Lower leg skin (tissue), 3 donors: ENCODE results near the gene MDH1.

Source experiments
- POLR2A ChIP-seq, 2 donors: fragments of 450-650 bp; IDR thresholded peaks; one replicate each; pipeline ENCODE4 v1.6.1; 2016 to 2017; ENCODE audit warnings: antibody characterized with exemption in 2 of 2, mild to moderate bottlenecking in 1 of 2, moderate library complexity in 1 of 2
- TF ChIP-seq, protein P1 (sequence below), 3 donors: fragments of 450-650 bp; IDR thresholded peaks; one replicate each; pipeline ENCODE4 v1.5.1; 2016; ENCODE audit warnings: antibody characterized with exemption in 3 of 3, mild to moderate bottlenecking in 3 of 3, moderate library complexity in 2 of 3

DNA sequence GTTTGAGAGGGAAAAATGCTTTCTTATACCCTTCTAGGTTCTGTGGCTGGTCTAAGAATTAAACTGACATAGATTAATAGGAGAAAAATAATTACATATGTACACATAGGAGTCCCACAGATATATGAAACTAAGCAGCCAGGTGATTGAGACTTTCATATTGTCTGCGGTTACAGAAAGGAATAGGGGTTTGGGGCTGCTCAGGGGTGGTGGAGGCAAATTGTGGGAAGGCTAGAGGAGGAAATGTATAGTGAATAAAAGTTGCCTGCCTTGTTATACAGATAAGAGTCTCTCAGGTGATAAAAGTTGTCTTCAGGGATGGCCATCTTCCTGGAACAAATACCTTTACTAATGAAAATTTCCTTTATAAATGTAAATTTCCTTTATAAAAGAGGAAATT, 28.6 kb downstream of the MDH1 start:
- TF ChIP-seq, protein P1, sequence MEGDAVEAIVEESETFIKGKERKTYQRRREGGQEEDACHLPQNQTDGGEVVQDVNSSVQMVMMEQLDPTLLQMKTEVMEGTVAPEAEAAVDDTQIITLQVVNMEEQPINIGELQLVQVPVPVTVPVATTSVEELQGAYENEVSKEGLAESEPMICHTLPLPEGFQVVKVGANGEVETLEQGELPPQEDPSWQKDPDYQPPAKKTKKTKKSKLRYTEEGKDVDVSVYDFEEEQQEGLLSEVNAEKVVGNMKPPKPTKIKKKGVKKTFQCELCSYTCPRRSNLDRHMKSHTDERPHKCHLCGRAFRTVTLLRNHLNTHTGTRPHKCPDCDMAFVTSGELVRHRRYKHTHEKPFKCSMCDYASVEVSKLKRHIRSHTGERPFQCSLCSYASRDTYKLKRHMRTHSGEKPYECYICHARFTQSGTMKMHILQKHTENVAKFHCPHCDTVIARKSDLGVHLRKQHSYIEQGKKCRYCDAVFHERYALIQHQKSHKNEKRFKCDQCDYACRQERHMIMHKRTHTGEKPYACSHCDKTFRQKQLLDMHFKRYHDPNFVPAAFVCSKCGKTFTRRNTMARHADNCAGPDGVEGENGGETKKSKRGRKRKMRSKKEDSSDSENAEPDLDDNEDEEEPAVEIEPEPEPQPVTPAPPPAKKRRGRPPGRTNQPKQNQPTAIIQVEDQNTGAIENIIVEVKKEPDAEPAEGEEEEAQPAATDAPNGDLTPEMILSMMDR (IDR thresholded peaks at IDR 0.05): no peak
- TF ChIP-seq POLR2A (IDR thresholded peaks at IDR 0.05): no peak
